Common myeloid progenitor, CD34-positive (primary cell): Measurements from ENCODE around the gene ERVFRD-1.

Experiments
- CTCF ChIA-PET: fragments of 350-600 bp; sonication (Branson Sonifier 250); formaldehyde crosslinking; loops from one replicate; lab custom pipeline; 2021; ENCODE audit warnings: antibody characterized with exemption; lab: Charles Lee
- POLR2A ChIA-PET: fragments of 350-600 bp; sonication (Branson Sonifier 250); formaldehyde crosslinking; loops from one replicate; lab custom pipeline; 2021; ENCODE audit warnings: antibody characterized with exemption; lab: Charles Lee
- DNase-seq, 3 donors: peaks; one replicate each; pipeline versions ENCODE4 v3.0.0 to v3.0.0-alpha.2; 2013
- H3K27ac ChIP-seq, 2 experiments: 1 replicate in 1 of 2; 2 replicates in 1 of 2; pipeline ENCODE4 v1.7.0; 2013; ENCODE audit warnings: inconsistent platforms in 2 of 2, low read length in 2 of 2, mild to moderate bottlenecking in 2 of 2, low read depth in 1 of 2, moderate library complexity in 1 of 2; ENCODE audit not compliant: severe bottlenecking in 2 of 2, insufficient read depth in 1 of 2, poor library complexity in 1 of 2
- H3K27me3 ChIP-seq, 5 experiments: replicated peaks in 2 of 5; 1 replicate in 3 of 5; 2 replicates in 2 of 5; pipeline versions ENCODE4 v1.6.1 to v1.7.0; 2013; ENCODE audit warnings: low read length in 4 of 5, mild to moderate bottlenecking in 2 of 5, moderate library complexity in 2 of 5, inconsistent platforms in 1 of 5; ENCODE audit not compliant: insufficient read depth in 5 of 5, control insufficient read depth in 4 of 5
- H3K36me3 ChIP-seq, 4 experiments: 1 replicate in 2 of 4; 2 replicates in 2 of 4; pipeline versions ENCODE4 v1.6.1 to v1.7.0; 2013; ENCODE audit warnings: low read length in 3 of 4, control low read depth in 1 of 4, mild to moderate bottlenecking in 1 of 4; ENCODE audit not compliant: control insufficient read depth in 4 of 4, insufficient read depth in 4 of 4
- H3K4me1 ChIP-seq, 4 experiments: 1 replicate in 3 of 4; 2 replicates in 1 of 4; pipeline versions ENCODE4 v1.6.1 to v1.7.1; 2013; ENCODE audit warnings: low read length in 3 of 4, mild to moderate bottlenecking in 3 of 4, control low read depth in 1 of 4, inconsistent platforms in 1 of 4, moderate library complexity in 1 of 4; ENCODE audit not compliant: control insufficient read depth in 4 of 4, insufficient read depth in 4 of 4; ENCODE audit errors: control extremely low read depth in 1 of 4
- H3K4me3 ChIP-seq, 7 experiments: 1 replicate in 4 of 7; 2 replicates in 3 of 7; pipeline versions ENCODE4 v1.5.1 to v1.7.0; 2013; ENCODE audit warnings: mild to moderate bottlenecking in 7 of 7, low read length in 6 of 7, moderate library complexity in 6 of 7, inconsistent platforms in 2 of 7, low read depth in 2 of 7, control low read depth in 1 of 7; ENCODE audit not compliant: insufficient read depth in 4 of 7, control insufficient read depth in 1 of 7; ENCODE audit errors: extremely low read depth in 1 of 7
- H3K9me3 ChIP-seq, 5 experiments: 1 replicate in 4 of 5; 2 replicates in 1 of 5; pipeline versions ENCODE4 v1.6.1 to v1.7.1; 2013; ENCODE audit warnings: low read length in 4 of 5, mild to moderate bottlenecking in 2 of 5, inconsistent platforms in 1 of 5, low read depth in 1 of 5, moderate library complexity in 1 of 5; ENCODE audit not compliant: control insufficient read depth in 4 of 5, insufficient read depth in 2 of 5; ENCODE audit errors: control extremely low read depth in 1 of 5
- WGBS: methylation state at CpG from one replicate; pipeline ENCODE4 v1.1.5; 2013; ENCODE audit not compliant: insufficient coverage; 5-methylcytosine and 5-hydroxymethylcytosine counted together

ERVFRD-1 gene

DNA sequence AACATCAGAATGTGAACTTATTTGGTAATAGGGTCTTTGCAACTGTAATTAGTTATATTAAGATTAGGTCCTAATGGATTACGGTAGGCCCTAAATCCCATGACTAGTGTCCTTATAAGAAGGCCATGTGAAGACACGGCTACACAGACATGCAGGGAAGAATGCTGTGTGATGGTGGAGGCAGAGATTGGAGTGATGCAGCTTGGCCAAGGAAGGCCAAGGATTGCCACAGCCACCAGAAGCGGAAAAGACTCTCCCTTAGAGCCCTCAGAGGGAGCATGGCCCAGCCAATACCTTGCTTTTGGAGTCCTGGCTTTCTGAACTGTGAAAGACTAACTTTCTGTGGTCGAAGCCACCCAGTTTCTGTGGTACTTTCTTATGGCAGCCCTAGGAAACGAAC, 27.6 kb downstream of the ERVFRD-1 start:
- no peaks in the 10 kb centered on the region for H3K4me1 ChIP-seq
- 96% methylated on average over 4 of the region's 5 CpGs for WGBS
- DNase-seq: no peak
- CTCF ChIA-PET: interaction anchor here (0.8 to 1.8 kb wide), 2 partner anchors 9 to 11 kb away, joined by 3 to 4 read pairs; no protein-coding TSS in a partner anchor
- no peak overlapping the region for H3K4me3 ChIP-seq
- no peak overlapping the region for H3K27ac ChIP-seq
- H3K27me3 ChIP-seq: no peaks in the 10 kb centered on the region
- POLR2A ChIA-PET: interaction anchor here (0.6 kb wide), 1 partner anchor 853 kb away, joined by 6 read pairs; no protein-coding TSS in a partner anchor
- H3K9me3 ChIP-seq: no peaks in the 10 kb centered on the region
- no peaks in the 10 kb centered on the region for H3K36me3 ChIP-seq

DNA sequence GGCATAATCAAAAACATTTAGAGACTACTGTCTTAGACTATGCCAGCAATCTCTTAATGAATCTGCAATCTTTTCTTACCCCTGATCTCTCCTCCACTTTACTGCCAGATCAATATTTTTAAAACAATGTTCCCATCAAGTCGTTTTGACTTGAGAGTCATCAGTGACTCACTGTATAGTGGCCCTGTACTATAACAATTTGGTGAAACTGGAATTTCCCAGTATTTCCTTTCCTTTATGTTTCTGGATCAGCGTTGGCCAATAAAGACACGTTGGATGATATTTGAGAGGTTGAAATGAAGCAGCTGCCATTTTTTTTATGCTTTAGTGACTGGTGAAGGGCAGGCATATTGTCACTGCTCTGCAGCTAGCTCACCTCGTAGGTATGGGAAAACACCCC, 28.0 kb downstream of the ERVFRD-1 start:
- ChIA-PET CTCF (interaction anchor here (0.7 to 1.0 kb wide), 2 partner anchors 20 to 413 kb away, joined by 3 read pairs; no protein-coding TSS in a partner anchor), POLR2A (interaction anchor here (0.6 kb wide), 1 partner anchor 852 kb away, joined by 6 read pairs; no protein-coding TSS in a partner anchor)
- H3K4me3 ChIP-seq: no peak overlapping the region
- no peaks in the 10 kb centered on the region for H3K36me3 ChIP-seq
- no peaks in the 10 kb centered on the region for H3K9me3 ChIP-seq
- DNase-seq: no peak
- 75% methylated on average over 2 of the region's 4 CpGs for WGBS
- no peaks in the 10 kb centered on the region for H3K27me3 ChIP-seq
- no peak overlapping the region for H3K27ac ChIP-seq
- no peaks in the 10 kb centered on the region for H3K4me1 ChIP-seq

DNA sequence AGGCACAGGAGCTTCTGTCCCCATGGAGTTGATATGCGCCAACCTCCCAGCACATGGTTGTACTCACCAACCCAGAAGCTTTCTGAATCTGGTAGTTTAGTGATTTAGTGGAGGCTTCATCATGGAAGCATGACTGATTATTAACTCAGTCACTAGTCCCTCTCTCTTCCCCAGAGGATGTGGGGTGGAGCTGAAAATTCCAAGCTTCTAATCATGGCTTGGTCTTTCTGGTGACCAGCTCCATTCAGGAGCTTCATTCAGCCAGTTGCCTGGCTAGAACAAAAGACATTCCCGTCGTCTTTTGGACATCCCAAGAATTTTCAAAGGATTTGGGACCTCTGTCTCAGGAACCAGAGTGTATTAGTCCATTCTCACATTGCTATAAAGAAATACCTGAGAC, 31.2 kb downstream of the ERVFRD-1 start:
- Histone ChIP-seq H3K9me3 (no peaks in the 10 kb centered on the region), H3K4me3 (no peak overlapping the region), H3K27me3 (no peaks in the 10 kb centered on the region), H3K27ac (no peak overlapping the region), H3K36me3 (no peaks in the 10 kb centered on the region), H3K4me1 (no peaks in the 10 kb centered on the region)
- POLR2A ChIA-PET: interaction anchor here (0.7 kb wide), 1 partner anchor 414 kb away, joined by 3 read pairs; no protein-coding TSS in a partner anchor
- DNase-seq: no peak
- no CpG with 5 or more reads among the region's 3 CpGs for WGBS
- CTCF ChIA-PET: interaction anchor here (1.0 to 1.2 kb wide), 2 partner anchors 13 to 408 kb away, joined by 3 to 4 read pairs; partner anchors contain the start of gene SMIM13

DNA sequence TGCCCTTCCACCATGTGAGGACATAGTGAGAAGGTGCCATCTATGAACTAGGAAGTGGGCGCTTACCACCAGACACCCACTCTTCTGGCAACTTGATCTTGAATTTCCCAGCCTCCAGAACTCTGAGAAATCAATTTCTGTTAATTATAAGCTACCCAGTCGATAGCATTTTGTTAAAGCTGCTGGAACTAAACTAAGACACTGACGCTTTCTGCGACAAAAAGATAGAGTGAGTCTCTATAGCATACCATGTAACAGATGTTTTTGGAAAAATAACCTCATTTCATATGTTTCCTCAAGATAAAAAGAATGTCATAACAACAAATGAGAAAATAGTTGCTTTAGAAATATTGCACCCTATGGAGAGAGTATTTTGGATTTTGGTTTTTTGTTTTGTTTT, 33.3 kb downstream of the ERVFRD-1 start:
- ChIA-PET CTCF (no interaction called here), POLR2A (no interaction called here)
- Histone ChIP-seq H3K4me3 (no peak overlapping the region), H3K27ac (no peak overlapping the region), H3K9me3 (no peaks in the 10 kb centered on the region), H3K4me1 (no peaks in the 10 kb centered on the region), H3K36me3 (no peaks in the 10 kb centered on the region), H3K27me3 (no peaks in the 10 kb centered on the region)
- DNase-seq: peak; percentile 23 to 68 (median 39)
- 100% methylated on average over 2 of the region's 4 CpGs for WGBS

DNA sequence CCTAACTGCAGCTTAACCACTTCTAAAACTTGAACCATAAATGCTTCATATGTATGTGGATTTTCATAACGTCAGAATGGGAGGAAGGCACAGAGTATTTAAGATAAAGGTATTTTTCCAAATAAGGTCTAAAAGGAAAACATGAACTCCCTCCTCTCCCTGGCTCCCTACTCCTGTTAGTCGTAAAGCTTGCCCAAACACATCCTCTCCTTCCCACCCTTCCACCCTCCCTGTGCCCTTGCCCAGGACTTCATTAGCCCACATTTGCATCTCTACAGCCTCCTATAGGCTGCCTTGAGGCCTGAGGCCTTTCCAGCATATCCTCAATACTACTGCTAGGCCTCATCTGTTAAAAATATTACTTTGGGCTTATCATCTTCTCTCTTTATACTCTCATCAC, 35.0 kb downstream of the ERVFRD-1 start:
- CTCF ChIA-PET: interaction anchor here (1.2 kb wide), 1 partner anchor 12 kb away, joined by 7 read pairs; no protein-coding TSS in a partner anchor
- Histone ChIP-seq H3K4me3 (no peak overlapping the region), H3K36me3 (no peaks in the 10 kb centered on the region), H3K4me1 (no peaks in the 10 kb centered on the region), H3K27ac (no peak overlapping the region), H3K27me3 (no peaks in the 10 kb centered on the region), H3K9me3 (no peaks in the 10 kb centered on the region)
- DNase-seq: no peak
- 100% methylated on average over 1 of the region's 2 CpGs for WGBS
- POLR2A ChIA-PET: no interaction called here

DNA sequence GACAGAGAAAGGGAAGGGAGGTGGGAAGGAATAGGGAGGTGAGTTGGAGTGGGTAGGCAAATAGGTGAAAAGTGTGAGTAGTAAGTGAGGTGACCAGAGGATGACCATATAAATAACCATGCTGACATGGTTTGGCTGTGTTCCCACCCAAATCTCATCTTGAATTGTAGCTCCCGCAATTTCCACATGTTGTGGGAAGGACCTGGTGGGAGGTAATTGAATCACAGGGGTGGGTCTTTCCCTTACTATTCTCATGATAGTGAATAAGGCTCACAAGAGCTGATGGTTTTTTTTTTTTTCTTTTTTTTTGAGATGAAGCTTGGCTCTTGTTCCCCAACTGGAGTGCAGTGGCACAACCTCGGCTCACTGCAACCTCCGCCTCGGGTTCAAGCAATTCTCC, 39.4 kb downstream of the ERVFRD-1 start:
- DNase-seq: no peak
- Histone ChIP-seq H3K27ac (no peak overlapping the region), H3K36me3 (no peaks in the 10 kb centered on the region), H3K27me3 (no peaks in the 10 kb centered on the region), H3K4me3 (no peak overlapping the region), H3K9me3 (no peaks in the 10 kb centered on the region), H3K4me1 (no peaks in the 10 kb centered on the region)
- ChIA-PET POLR2A (no interaction called here), CTCF (interaction anchor here (1.2 to 4.3 kb wide), 3 partner anchors 19 to 594 kb away, joined by 3 to 21 read pairs (median 4); no protein-coding TSS in a partner anchor)
- 100% methylated on average over 3 of the region's 4 CpGs for WGBS

DNA sequence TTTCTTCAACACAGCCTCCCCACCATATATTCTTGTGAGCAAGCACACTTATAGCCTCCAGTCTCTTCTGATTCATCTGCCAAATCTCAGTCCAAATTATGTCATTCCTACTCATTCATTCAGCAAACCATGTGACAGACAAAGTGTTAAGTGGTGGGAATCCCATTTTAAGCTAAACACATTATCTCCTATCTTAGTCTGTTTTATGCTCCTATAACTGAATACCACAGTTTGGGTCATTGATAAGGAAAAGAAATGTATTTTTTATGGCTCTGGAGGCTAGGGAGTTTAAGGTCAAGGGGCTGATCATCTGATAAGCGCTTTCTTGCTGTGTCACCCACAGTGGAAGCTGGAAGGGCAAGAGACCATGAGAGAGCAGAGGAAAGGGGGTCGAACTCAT, 41.8 kb downstream of the ERVFRD-1 start:
- Histone ChIP-seq H3K9me3 (no peaks in the 10 kb centered on the region), H3K27me3 (no peaks in the 10 kb centered on the region), H3K36me3 (no peaks in the 10 kb centered on the region), H3K4me3 (no peak overlapping the region), H3K4me1 (no peaks in the 10 kb centered on the region), H3K27ac (no peak overlapping the region)
- DNase-seq: no peak
- ChIA-PET POLR2A (no interaction called here), CTCF (interaction anchor here (1.2 to 4.3 kb wide), 2 partner anchors 18 to 119 kb away, joined by 5 to 21 read pairs; no protein-coding TSS in a partner anchor)
- 100% methylated on average over 1 of the region's 2 CpGs for WGBS
